ENCODE results near the gene ATP2B2. TPM values are rescaled to one million over a fixed set of nuclear protein-coding genes. Genes with fewer than 3 reads are reported as not detected.

Gene ATP2B2
- total RNA-seq, 1 experiment from 2014 or later: not detected

DNA sequence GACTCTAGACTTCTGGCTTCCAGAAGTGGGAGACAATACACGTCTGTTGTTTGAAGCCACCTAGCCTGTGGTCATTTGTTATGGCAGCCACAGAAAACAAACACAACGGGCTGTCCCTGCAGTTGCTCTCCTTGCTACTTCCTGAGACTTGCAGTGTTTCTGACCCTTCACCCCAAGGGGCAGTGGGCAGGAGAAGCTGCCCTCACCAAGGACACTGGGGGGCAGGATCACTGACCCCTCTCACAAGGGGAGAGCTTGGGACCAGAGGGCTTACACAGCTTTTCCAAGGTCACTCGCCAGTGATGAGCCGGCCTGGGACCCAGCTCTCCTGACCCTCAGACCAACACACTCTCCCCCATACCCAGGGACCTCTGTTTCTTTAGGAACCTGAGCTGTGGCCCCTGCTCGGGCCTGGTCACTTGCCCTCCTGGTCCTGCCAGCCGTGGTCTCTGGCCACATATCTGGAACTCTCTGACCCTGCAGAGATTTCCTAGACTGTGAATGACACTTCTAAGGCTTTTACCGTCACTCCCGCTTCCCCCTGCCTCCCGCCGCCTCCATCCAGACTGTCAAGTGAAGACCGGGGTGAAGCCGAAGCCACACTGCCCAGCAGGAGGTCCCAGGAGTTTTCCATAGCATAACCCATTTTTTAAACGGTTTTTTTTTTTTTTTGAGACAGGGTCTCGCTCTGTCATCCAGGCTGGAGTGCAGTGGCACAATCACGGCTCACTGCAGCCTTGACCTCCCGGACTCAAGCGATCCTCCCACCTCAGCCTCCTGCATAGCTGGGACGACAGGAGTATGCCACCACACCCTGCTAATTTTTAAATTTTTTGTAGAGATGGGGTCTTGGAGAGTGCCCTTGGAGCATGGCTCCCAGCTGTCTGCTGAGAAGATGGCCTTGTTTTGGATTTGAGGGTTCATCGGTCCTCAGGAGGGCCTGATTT is 4.4 kb downstream of the ATP2B2 start:
- Mint-ChIP-seq H3K36me3 (ENCODE audit: insufficient read depth, unreplicated experiment) (no peaks in the 10 kb centered on the region), H3K27ac (ENCODE audit: low read depth, unreplicated experiment) (no peak overlapping the region), H3K27me3 (ENCODE audit: insufficient read depth, unreplicated experiment) (peaks cover 10% of the 10 kb centered on the region), H3K9me3 (ENCODE audit: unreplicated experiment) (no peaks in the 10 kb centered on the region), H3K4me1 (ENCODE audit: insufficient read depth, unreplicated experiment) (no peaks in the 10 kb centered on the region), H3K4me3 (ENCODE audit: unreplicated experiment) (no peak overlapping the region)
- no peak for TF ChIP-seq CTCF (IDR thresholded peaks at IDR 0.05; ENCODE audit: unreplicated experiment)
- CTCF ChIA-PET: no interaction called here
- POLR2A ChIA-PET: no interaction called here
- DNase-seq (ENCODE audit: unreplicated experiment): no peak
- intact Hi-C loops (cut with micrococcal nuclease): no loop called here
- BruUV-seq (replicated peaks): no TSS peak

DNA sequence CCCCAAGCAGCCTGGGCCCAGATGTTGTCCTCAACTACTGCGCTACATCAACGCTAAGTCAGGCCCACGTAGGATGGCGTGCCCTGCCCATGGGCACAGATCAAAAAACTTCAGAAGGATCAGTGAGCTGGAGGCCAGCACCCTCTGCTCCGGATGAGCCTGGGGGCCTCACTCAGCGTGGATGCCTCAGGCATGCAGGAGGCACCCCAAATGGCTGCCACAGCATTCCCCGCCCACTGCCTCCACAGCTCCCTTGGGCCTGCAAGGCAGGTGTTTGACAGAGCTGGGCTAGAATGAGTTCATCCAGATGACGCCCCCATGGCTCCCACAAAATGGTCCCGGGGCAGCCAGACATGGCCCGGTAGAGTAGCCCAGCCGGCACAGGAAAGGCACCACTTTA is 7.1 kb downstream of the ATP2B2 start:
- H3K4me3 Mint-ChIP-seq (ENCODE audit: unreplicated experiment): no peak overlapping the region
- H3K27ac Mint-ChIP-seq (ENCODE audit: low read depth, unreplicated experiment): no peak overlapping the region
- ChIA-PET CTCF (interaction anchor here (0.6 kb wide), 3 partner anchors 63 to 489 kb away, joined by 3 to 6 read pairs (median 3); no protein-coding TSS in a partner anchor), POLR2A (no interaction called here)
- TF ChIP-seq CTCF (IDR thresholded peaks at IDR 0.05; ENCODE audit: unreplicated experiment): no peak
- no peaks in the 10 kb centered on the region for H3K9me3 Mint-ChIP-seq (ENCODE audit: unreplicated experiment)
- intact Hi-C loops (cut with micrococcal nuclease): no loop called here
- DNase-seq (ENCODE audit: unreplicated experiment): no peak
- H3K36me3 Mint-ChIP-seq (ENCODE audit: insufficient read depth, unreplicated experiment): no peaks in the 10 kb centered on the region
- H3K27me3 Mint-ChIP-seq (ENCODE audit: insufficient read depth, unreplicated experiment): no peaks in the 10 kb centered on the region
- no TSS peak for BruUV-seq (replicated peaks)
- H3K4me1 Mint-ChIP-seq (ENCODE audit: insufficient read depth, unreplicated experiment): peaks cover 7% of the 10 kb centered on the region

GRCh38 chr3:10497439-10497838 is 7.9 kb downstream of the ATP2B2 start:
- DNase-seq (ENCODE audit: unreplicated experiment): no peak
- peaks cover 7% of the 10 kb centered on the region for H3K4me1 Mint-ChIP-seq (ENCODE audit: insufficient read depth, unreplicated experiment)
- intact Hi-C loops (cut with micrococcal nuclease): no loop called here
- H3K9me3 Mint-ChIP-seq (ENCODE audit: unreplicated experiment): no peaks in the 10 kb centered on the region
- H3K4me3 Mint-ChIP-seq (ENCODE audit: unreplicated experiment): no peak overlapping the region
- ChIA-PET CTCF (no interaction called here), POLR2A (no interaction called here)
- no peak for TF ChIP-seq CTCF (IDR thresholded peaks at IDR 0.05; ENCODE audit: unreplicated experiment)
- H3K27ac Mint-ChIP-seq (ENCODE audit: low read depth, unreplicated experiment): no peak overlapping the region
- no peaks in the 10 kb centered on the region for H3K36me3 Mint-ChIP-seq (ENCODE audit: insufficient read depth, unreplicated experiment)
- no peaks in the 10 kb centered on the region for H3K27me3 Mint-ChIP-seq (ENCODE audit: insufficient read depth, unreplicated experiment)
- BruUV-seq (replicated peaks): no TSS peak

DNA sequence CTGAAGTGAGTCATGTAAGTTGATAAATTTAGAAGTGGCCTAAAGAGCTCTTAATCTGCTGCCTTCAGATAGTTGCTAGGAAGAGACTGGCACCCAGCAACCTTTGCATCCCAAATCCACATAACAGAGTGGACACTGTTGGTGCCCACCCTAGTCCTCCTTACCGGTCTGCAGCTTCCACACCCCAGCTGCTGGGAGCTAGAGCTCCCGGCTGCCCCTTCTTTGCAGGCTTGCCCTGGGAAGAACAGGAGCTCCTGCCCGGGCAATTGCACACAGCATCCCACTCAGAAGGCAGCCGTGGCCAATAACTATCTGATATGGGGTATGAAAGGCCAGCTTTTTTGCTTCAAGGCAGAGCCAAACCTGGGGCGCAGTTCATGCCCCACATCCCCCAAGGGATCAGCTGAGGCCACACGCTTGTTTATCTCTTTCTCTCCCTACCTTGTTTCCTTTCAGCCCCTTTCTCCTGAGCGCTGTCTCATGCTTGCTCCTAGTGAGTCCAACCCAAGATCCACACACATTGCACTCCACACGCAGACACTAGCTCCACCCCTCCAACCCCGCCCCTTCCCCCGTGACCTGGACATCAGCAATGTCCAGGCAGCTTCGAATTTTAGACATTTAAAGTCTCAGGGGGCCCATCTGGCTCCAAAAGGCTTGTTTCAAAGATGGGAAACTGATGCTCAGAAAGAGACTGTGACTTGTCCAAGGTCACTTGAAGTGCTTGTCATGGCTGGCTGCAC is 9.1 kb downstream of the ATP2B2 start:
- no TSS peak for BruUV-seq (replicated peaks)

More for the DNA sequence above, 9.1 kb downstream of the ATP2B2 start:
- Mint-ChIP-seq H3K4me1 (ENCODE audit: insufficient read depth, unreplicated experiment) (peaks cover 7% of the 10 kb centered on the region), H3K27me3 (ENCODE audit: insufficient read depth, unreplicated experiment) (no peaks in the 10 kb centered on the region), H3K4me3 (ENCODE audit: unreplicated experiment) (no peak overlapping the region), H3K27ac (ENCODE audit: low read depth, unreplicated experiment) (no peak overlapping the region), H3K9me3 (ENCODE audit: unreplicated experiment) (no peaks in the 10 kb centered on the region), H3K36me3 (ENCODE audit: insufficient read depth, unreplicated experiment) (no peaks in the 10 kb centered on the region)
- DNase-seq (ENCODE audit: unreplicated experiment): no peak
- TF ChIP-seq CTCF (IDR thresholded peaks at IDR 0.05; ENCODE audit: unreplicated experiment): no peak
- ChIA-PET POLR2A (no interaction called here), CTCF (interaction anchor here (0.7 kb wide), 1 partner anchor 175 kb away, joined by 4 read pairs; no protein-coding TSS in a partner anchor)
- intact Hi-C loops (cut with micrococcal nuclease): no loop called here
